GM21576 (cell line): ENCODE measurements around the gene ADSL.
"Not testable (repeated sequence)": the region's sequence is repeated elsewhere in the genome, so short reads cannot be mapped to it uniquely, and the experiment has no call there.

Source experiments
- ATAC-seq: cut with Tn5 transposase; IDR thresholded peaks from one replicate; pipeline ENCODE4 v1.9.1; 2021; ENCODE audit warnings: mild to moderate bottlenecking, moderate library complexity; ENCODE audit not compliant: unreplicated experiment

Gene ADSL

DNA sequence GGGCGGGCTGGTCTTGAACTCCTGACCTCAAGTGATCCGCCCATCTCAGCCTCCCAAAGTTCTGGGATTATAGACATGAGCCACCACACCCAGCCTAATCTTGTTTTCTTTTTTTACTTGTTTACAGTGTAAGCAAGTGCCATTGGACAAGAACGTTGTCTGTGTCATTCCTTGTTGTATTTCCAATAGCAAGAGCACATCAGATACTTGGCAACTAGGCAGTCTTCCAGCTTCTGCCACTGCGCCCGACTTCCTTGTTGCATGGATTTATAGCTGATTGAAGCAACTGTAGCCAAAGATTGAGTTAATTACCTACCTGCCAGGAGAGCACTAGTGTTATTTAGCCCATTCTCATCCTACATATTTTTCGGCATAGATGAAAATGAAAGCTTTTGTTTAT is 21.0 kb downstream of the ADSL start:
- no peak for ATAC-seq

DNA sequence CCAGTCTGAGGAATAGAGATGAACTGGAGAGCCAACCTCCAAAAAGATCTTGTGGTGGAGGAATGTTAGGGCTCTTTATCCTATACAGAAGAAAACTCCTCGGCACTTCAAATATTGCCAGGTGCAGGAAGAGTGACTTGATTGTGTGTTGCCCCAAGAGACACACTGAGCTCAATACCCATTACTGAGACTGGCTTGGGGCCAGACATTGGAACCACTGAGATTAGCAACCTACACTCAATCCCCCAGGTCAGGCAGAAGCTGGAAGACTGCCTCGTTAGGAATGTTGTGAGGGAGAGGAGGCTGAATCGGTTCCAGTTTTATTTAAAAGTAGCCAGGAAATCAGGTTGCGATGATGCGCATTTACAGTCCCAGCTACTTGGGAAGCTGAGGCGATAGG is 21.7 kb downstream of the ADSL start:
- no peak for ATAC-seq

DNA sequence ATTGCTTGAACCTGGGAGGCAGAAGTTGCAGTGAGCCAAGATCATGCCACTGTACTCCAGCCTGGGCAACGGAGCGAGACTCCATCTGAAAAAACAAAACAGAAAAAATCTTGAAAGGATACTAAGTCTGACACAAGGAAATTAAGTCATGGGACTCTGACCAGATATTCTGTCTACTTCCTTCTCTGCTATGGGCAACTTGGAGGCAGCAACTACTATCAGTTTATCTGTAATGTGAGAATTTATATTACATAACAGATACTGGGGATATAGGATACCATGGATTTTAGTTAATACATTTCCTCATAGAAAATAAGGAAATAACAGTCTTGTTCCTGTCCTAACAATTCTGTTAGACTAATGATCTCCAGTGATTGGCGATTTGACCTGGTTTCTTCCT is 22.5 kb downstream of the ADSL start:
- ATAC-seq: no peak

DNA sequence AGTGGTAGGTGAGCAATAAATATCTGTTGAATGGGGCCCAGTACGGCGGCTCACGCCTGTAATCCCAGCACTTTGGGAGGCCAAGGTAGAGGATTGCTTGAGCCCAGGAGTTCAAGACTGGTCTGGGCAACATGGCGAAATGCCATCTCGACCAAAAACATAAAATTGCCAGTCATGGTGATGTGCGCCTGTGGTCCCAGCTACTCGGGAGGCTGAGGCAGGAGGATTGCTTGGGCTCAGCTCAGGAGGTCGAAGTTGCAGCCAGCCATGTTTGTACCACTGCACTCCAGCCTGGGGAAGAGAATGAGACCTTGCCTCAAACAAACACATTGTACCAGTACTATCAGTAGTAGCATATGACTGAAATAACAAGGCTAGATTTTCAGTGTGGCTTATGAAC is 28.3 kb downstream of the ADSL start:
- no peak for ATAC-seq

DNA sequence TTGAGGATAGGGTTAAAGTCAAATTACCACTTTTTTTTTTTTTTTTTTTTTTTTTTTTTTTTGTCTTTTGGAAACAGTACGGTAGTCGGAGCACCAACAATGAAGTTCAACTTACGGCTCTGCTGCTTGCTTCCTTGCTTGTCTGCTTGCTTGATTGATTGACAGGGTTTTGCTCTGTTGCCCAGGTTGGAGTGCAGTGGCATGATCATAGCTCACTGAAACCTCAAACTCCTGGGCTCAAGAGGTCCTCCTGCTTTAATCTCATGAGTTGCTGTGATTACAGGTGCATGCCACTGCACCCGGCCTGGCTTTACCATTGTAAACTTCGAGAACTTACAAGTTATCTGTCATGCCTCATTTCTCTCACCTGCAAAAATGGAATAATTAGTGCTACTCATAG is 29.8 kb downstream of the ADSL start:
- no peak for ATAC-seq

DNA sequence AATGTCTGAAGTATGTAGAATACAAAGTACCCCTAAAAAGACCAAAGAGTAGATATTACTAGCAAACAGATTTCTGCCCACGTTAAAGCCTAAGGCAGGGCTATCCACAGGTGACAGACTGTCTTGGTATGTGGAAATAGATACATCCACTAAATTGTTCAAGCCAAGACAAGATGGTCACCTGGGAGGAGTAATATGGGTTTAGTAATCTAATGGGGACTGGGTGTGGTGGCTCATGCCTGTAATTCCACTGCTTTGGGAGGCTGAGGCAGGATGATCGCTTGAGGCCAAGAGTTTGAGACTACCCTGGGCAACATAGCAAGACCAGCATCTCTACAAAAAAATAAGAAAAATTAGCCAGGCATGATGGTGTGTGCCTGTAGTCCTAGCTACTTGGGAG is 31.6 kb downstream of the ADSL start:
- ATAC-seq: no peak

DNA sequence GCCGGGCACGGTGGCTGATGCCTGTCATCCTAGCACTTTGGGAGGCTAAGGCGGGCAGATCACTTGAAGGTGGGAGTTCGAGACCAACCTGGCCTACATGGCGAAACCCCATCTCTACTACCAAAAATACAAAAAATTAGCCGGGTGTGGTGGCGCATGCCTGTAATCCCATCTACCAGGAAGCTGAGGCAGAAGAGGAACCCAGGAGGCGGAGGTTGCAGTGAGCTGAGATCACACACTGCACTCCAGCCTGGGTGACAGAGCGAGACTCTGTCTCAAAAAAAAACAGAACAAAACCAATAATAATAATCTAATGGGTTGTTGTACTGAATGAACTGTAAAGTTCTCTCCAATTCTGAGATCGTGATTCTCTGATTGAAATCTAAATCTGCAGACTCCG is 32.1 kb downstream of the ADSL start:
- not testable (repeated sequence) for ATAC-seq

DNA sequence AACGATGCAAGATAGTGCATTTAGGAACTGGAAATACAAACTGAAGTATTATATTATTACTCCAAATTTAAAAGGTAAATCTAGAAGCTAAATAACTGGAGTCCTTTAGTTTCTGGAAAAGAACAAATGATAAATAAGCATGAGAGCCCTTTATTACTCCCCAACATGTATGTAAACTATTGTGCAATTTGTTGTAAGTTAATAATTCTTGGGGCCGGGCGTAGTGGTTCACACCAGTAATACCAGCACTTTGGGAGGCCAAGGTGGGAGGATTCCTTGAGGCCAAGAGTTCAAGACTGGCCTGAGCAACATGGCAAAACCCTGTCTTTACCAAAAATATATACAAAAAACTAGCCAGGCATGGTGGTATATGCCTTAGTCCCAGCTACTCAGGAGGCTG is 35.2 kb downstream of the ADSL start:
- no peak for ATAC-seq

DNA sequence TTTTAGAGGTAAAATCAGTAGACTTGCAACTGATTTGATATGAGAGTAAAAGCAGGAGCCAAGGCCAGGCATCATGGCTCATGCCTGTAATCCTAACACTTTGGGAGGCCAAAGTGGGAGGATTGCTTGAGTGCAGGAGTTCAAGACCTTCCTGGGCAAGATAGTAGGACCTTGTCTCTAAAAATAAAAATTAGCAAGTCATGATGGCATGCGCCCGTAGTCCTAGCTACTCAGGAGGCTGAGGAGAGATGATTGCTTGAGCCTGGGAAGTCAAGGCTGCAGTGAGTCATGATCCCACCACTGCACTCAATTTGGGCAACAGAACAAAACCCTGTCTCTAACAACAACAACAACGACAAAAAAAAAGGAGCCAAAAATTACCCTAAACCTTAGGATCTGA is 37.6 kb downstream of the ADSL start:
- ATAC-seq: no peak

DNA sequence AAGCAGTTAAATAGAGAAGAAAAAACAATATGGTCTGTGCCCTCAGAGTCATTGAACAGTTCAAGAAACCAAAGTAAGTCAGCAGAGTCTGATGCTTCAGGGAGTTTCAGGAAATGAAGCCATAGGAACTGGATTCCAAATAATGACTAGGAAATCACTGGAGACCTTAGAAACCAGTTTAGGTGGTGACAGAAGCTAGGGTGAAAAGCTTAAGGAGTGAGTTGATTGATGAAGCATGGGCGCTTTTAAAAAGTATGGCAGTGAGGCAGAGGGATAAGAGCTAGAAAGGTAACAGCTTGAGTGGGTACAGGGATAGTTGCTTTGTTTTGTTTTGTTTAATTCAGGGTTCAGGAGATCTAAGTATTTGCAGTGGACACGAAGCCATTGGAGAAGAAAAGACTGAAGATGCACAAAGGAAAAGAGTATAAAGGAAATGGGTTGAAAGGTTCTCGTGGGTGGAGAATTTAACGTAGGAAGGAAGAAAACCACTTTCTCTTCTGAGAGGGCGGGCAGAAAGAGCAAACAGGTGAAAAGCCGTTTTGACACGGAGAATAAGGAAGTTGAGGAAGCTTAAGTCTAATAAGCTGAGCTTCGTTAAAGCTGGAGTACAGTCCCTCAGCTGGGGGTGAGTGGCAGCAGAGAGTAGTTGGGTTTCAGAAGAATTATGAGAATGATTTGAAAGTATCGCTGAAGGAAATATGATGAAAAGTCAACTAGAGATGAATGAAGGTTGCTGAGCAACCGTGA is 38.9 kb downstream of the ADSL start:
- no peak for ATAC-seq

DNA sequence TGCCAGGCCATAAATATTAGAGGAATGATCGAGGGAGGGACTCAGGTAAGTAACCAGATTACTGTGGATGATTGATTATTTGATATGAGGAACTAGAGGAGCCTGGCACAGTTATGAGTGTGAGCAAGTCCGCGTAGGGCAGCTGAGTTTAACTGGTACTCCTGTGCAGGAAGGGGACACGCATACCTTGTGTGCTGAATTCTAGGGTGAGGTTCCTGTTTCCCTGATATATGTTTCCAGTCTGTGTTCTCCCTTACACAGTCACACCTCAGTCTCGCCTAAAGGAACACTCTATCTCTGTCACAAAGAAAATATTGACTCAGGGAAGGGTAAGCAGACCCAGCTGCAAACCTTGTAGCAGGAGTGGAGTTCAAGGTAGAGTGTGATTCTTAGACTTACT is 41.4 kb downstream of the ADSL start:
- no peak for ATAC-seq

DNA sequence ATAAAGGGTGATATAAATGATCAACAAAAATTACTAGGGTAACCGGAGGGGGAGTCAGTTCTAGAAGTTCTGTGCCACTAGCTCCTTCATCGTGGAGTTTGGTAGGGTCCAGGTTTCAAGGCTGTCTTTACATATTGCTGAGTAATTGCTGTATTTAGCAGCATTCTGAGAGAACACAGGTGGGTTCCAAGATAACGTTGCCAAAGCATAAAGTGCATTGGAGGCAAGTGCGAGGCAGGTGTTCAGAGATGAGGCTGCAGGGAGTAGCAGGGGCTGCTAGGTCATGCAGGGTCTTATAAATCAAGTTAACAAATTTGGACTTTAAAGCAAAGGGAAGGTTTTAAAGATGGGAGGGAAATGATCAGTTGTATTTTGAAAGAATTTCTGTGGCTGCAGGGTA is 41.9 kb downstream of the ADSL start:
- ATAC-seq: no peak

DNA sequence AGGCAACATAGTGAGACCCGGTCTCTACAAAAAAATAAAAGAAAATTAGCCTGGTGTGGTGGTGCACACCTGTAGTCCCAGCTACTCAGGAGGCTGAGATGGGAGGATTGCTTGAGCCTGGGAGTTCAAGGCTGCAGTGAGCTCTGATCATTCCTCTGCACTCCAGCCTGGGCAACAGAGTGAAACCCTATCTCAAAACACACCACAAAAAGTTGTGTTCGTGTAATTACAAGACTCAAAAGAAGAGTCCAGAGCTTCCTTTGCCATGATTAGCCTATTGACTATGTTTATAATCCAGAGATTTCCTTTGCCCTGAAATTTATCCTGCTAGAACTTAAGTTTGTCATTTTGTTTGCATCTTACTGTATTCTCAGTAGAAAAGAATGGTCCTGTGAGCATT is 45.1 kb downstream of the ADSL start:
- no peak for ATAC-seq

DNA sequence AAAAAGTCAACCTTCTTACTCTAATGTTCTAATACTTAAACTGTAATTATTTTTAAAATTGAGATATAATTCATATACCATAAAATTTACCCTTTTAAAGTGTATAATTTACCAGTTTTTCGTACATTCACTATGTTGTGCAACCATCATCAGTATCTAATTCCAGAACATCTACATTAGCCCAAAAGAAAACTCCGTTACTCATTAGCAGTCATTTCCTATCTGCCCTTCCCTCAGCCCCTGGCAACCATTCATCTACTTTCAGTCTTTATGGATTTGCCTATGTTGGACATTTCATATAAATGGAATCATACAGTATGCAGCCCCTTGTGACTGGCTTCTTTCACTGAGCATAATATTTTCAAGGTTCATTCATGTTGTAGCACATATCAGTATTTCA is 46.3 kb downstream of the ADSL start:
- no peak for ATAC-seq

DNA sequence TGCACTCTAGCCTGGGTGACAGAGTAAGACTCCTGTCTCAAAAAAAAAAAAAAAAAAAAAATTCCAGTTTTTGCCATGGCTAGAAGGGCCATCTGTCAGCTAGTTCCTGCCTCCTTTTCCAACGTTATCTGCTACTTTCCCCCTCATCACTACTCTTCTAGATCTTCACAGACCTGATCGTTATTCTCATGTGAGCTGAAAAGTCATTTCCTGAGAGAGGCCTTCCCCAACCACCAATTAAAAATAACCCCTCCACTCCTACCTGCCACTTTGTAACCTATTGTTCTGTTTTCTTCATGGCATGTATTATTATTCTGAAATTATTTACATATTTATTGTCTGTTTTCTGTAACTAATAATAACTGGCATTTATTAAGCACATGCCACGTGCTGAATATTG is 48.3 kb downstream of the ADSL start:
- ATAC-seq: no peak

DNA sequence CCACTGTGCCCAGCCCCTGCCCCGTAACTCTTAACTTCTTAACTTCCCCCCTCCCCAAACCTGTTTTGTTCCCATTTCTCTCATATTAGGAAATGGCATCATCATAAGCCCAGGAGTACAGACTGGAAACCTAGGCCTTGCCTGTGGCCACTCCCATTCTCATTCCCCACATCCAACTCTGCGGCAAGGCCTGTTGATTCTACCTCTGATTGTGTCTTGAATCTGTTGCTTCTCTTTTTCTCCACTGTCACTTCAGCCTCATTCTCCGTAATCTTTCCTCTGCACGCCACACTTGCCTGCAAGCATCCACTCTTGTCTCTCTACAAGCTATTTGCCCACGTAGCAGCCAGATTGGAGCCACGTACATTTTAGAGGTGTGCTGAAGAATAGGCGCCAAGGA is 49.3 kb downstream of the ADSL start:
- no peak for ATAC-seq

DNA sequence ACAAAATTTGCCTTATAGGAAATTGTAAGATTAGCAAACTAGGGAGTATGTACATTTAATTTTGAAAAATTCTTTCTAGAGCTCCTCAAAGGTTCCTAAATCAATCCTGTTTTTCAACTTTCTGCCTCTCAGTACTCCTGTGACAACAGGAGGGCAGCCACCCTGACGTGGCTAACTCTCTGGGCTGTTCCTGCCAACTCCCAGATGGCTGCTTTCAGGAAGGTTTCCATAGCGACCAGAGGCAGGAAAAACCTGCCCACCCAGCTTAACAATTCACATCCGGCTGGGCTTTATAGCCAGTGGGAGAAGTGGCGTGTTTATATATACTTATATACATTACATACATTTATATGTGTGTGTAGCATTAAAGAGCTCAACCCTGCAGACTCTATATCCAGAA is 50.6 kb downstream of the ADSL start:
- ATAC-seq: no peak

DNA sequence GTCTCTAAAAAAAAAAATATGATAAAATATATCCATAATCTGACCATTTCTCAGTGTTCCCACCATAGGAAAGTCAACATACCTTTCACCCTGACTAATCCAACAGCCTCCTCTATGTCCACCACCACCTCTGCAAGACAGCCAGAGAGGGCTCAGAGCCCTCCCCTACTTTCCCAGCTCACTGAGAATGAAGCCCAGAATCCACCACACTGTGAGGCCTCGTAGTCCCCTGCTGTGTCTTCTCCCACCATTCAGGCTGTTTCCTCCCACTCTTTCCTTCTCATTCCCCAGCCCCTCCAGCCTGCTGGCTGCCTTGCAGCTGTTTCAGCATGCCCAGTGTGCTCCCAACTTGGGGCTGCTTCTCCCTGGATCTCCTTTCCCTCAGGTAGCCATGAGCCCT is 51.1 kb downstream of the ADSL start:
- no peak for ATAC-seq

DNA sequence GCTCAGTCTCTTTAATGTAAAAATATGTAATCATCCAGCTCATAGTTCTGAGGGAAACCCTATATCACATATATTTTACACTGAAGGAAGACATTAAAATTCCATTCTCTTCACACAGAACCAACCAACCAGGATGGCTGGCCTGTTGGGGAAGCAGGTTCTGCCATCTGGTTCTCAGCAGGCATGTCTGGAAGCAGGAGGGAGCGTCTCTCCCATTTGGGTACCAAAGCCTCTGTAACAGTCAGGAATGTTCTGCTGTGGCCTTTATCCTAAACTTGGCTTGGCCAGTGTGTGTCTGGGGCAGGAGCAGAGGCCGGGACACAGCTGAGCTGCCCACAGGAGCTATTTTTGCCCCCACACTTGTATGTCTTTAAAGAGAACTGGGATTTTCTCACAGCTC is 53.3 kb downstream of the ADSL start:
- no peak for ATAC-seq

DNA sequence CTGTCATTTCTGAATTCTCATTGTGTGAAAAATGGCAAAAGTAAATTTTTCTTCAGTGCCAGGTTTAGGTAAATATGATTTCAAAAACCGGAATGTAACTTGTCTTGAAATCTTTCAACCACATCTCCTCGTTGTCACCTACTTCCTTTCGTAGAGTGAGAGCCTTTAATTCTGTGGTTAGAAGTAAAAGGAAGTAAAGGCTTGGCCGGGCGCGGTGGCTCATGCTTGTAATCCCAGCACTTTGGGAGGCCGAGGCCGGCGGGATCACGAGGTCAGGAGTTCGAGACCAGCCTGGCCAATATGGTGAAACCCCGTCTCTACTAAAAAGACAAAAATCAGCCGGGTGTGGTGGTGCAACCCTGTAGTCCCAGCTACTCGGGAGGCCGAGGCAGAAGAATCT is 53.9 kb downstream of the ADSL start:
- ATAC-seq: no peak

DNA sequence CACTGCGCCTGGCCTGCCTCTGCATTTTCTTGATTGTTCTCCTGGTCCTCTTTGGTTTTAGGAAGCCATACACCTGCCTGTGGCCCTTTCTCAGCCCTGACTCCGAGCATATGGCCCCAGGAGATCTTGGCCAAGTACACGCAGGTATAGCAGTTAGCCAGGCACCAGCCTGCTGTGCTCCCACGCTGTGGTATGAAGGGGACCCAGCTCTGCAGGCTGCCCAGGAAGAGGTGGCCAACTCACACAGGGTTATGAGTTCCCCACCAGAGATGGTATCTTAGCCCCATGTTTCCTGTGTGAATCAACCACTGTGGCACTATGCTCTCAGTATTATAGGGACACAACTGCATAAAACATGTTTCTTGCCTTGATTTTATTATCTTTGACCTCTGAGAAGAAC is 55.2 kb downstream of the ADSL start:
- ATAC-seq: no peak

DNA sequence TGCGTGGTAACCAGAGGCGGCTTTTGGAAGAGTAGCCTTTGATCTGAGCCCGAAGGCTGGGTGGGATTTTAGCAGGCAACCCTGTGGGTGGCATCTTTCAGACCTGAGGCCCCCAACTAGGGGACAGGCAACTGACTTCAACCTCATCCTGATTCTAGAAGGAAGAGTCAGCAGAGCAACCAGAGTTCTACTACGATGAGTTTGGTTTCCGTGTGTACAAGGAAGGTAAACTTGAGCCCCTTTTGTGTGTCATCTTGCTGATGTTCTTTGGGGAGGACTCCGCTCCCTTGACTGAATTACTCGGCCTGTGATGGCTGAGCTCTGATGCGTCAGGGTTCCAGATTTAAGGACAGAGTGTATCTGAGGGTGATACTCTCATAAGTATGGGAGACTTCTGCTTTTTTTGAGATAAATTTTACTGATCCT is 55.7 kb downstream of the ADSL start:
- no peak for ATAC-seq

DNA sequence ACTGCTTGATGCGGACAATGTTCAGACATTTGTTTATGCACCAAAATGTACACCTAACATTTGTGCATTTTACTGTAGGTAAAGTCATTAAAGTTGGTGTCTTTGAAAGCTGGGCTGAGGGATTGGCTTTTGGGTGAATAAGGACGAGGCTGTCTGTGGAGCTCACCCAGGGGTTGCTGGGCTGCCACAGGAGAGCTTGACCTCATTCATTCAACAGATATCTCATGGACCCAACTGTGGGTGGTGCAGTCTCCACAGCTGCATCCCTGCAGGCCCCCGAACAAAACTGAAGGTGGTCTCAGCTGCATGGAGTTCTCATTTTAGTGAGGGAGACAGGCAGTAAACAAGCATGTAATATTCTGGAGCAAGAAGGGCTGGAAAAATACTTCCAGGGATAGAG is 56.8 kb downstream of the ADSL start:
- no peak for ATAC-seq
